ENCODE data around the gene ELAVL1.
"Not testable (repeated sequence)": the region's sequence is repeated elsewhere in the genome, so short reads cannot be mapped to it uniquely, and the experiment has no call there.

The ELAVL1 gene

GRCh38 chr19:8005534-8006256 is at the start of gene ELAVL1:
Gene ELAVL1, minus strand, starts transcription at chr19:8005641. Its CDS starts 13,826 bp downstream, at chr19:7991815.
- peak; percentile 93 for DNase-seq

- no peak for DNase-seq
These were observed 48.7 kb upstream of the ELAVL1 start for GRCh38 chr19:8054169-8054568.

- no peak for DNase-seq
These were observed 47.0 kb upstream of the ELAVL1 start, which contains the start of gene CCL25 for GRCh38 chr19:8052464-8052859. Gene CCL25, plus strand, starts transcription at chr19:8052760. Its CDS starts 290 bp downstream, at chr19:8053050.

DNA sequence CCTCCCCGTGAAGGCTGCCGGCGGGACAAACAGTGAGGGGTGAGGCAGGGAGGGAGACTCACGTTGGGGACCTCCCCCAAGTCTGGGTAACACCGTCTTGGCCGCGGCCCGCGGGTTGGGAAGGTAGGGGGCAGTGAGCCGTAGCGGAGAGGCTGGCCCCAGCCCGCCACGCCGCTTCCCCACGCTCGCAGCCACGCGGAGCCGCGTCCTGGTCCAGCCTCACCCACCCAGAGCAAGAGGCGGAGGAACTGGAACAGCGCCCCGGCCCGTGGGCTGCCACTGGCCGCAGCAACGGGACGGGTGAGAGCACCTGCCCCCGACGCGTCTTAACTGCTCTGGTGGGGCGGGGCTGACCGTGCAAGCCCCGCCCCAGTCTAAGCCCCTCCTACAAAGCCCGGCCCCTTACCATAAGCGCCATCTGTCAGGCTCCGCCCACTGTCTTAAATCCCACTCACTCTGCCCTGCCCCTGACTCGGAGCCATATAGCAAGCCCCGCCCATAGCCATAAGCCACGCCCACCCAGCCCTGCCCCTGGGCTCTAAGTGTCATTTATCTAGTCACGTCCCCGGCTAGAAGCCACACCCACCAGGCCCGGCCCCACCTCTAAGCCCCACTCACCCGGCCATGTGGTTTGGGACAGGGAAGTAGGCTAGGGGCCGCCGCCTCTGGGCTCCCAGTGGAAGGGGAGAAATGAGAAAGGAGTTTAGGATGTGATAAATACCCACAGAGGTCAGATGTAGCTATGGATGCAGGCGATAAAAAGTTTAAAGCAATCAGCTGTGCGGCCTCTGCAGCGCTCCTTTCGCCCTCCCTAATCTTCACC is 45.0 kb upstream of the ELAVL1 start:
- DNase-seq: peak; percentile 95

- DNase-seq: no peak
These were observed 41.2 kb upstream of the ELAVL1 start for GRCh38 chr19:8046569-8047165.

- no peak for DNase-seq
These were observed 40.6 kb upstream of the ELAVL1 start for GRCh38 chr19:8045872-8046568.

- DNase-seq: no peak
These were observed 38.6 kb upstream of the ELAVL1 start for GRCh38 chr19:8044018-8044417.

GRCh38 chr19:8042900-8043299 is 37.5 kb upstream of the ELAVL1 start:
- no peak for DNase-seq

DNA sequence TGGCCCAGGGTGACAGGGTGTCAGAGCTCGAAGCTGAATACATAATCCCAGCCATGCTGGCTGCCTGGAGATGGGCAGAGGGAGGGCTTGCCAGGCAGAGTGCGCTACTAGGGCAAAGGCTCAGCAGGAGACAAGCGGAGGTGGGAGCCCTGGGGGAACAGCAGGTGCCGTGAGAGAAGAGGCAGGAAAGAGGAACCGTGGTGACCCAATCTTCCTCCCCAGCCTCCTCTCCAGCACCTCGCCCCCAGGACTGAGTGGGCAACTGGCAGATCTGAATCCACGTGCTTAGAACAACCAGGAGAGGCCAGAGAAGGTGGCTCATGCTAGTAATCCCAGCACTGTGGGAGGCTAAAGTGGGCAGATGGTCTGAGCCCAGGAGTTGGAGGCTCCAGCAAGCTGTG is 36.1 kb upstream of the ELAVL1 start:
- DNase-seq: no peak

DNA sequence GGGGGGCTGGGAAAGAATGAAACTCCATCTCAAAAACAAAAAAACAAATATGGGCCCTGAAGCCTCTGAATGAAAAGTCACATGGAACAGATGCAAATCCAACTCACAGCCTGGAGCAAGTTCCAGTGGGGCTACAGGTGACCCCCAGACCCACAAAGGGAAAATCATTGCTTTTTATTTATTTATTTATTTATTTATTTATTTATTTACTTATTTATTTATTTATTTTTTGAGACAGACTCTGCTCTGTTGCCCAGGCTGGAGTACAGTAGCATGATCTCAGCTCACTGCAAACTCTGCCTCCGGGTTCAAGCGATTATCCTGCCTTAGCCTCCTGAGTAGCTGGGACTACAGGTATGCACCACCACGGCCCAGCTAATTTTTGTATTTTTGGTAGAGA is 33.8 kb upstream of the ELAVL1 start:
- no peak for DNase-seq

GRCh38 chr19:8038815-8039214 is 33.4 kb upstream of the ELAVL1 start:
- DNase-seq: no peak

DNA sequence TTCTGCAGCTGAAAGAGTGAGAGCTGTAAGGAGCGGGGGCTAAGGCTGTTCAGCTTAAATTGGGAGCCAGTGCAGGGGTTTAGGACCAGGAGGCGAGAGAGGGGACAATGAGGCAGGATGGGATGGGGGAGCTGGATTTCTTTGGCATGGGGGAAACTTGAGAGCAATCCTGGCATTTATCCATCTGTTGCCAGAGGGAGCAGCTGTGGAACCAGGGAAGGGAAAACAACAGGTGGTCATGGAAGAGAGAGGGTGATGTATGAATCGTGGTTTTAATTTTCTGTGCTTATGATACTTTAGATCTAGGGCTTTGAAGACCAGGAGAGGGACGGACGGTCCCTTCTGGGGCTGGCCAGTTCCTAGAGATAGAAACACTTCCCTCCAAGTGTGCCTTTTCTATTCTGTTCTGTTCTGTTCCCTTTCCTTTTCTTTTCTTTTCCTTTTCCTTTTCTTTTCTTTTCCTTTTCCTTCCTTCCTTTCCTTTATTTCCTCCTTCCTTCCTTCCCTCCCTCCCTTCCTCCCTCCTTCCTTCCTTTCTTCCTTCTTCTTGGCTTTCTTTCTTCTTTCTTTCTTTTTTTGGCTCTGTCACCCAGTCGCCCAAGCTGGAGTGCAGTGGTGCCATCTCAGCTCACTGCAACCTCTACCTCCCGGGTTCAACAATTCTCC is 31.1 kb upstream of the ELAVL1 start:
- DNase-seq: no peak

GRCh38 chr19:8034178-8034525 is 28.7 kb upstream of the ELAVL1 start:
- DNase-seq: no peak

DNA sequence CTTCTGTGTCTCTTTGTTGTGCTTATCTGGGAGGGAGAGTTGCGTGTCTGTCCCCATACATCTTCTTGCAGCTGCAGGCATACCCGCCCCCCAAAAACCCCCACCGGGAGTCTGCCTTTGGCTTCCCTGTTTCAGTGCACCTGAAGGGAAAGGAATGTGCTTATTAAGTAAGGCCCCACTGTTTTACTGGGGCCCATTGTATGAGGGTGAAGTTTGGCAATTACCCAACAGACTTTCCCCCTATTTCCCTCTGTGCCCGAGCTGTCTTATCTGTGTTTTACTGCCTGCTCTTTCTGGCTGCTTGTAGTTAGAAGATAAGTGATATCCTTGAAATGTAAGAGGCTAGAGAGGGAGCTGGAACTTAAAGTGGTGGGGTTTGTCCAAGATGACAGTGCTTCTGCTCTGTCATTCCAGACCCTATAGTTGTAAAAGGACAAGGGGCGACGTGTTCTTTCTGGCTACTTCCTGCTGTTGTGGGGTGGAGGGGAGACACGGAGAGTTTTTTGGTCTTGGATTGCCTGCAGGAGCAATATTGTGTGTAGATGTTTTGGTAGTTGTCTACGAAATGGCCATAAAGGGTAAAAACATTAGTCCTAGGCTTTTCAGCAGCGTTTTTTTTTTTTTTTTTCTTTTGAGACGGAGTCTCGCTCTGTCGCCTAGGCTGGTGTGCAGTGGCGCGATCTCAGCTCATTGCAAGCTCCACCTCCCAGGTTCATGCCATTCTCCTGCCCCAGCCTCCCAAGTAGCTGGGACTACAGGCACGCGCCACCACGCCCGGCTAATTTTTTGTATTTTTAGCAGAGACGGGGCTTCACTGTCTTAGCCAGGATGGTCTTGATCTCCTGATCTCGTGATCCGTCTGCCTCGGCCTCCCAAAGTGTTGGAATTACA is 28.1 kb upstream of the ELAVL1 start:
- not testable (repeated sequence) for DNase-seq

GRCh38 chr19:8030960-8031359 is 25.5 kb upstream of the ELAVL1 start:
- DNase-seq: no peak

- no peak for DNase-seq
These were observed 23.6 kb upstream of the ELAVL1 start for GRCh38 chr19:8028951-8029491.

DNA sequence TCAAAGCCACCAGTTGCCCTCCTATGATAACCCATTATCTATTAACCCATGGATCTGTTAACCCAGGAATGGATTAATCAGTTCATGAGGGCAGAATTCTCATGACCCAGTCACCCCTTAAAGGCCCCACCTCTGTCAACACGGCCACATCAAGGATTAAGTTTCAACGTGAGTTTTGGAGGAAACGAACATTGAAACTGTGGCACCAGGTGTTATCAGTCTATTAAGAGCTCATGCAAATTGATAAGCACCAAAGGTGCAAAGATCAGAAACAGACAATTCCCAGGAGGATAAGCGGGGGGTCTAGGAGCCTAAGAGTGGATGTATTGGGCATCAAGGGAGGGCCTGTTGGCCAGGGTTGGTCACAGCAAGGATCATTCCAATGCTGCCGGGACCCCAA is 19.9 kb upstream of the ELAVL1 start:
- no peak for DNase-seq

- DNase-seq: not testable (repeated sequence)
These were observed 18.8 kb upstream of the ELAVL1 start for GRCh38 chr19:8024256-8024655.

DNA sequence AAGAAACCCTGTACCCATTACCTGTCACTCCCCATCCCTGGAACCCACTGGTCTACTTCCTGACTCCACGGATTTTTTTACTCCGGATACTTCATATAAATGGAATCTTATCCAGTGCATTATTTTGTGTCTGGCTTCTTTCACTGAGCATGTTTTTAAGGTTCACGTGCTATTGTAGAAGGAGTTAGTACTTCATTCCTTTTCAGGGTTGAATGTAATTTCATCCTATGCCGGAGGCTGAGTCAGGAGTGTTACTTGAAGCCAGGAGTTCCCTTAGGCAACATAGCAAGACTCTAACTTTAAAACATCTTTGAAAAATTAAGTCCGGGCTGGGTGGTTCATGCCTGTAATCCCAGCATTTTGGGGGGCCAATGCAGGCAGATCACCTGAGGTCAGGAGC is 17.9 kb upstream of the ELAVL1 start:
- no peak for DNase-seq

DNA sequence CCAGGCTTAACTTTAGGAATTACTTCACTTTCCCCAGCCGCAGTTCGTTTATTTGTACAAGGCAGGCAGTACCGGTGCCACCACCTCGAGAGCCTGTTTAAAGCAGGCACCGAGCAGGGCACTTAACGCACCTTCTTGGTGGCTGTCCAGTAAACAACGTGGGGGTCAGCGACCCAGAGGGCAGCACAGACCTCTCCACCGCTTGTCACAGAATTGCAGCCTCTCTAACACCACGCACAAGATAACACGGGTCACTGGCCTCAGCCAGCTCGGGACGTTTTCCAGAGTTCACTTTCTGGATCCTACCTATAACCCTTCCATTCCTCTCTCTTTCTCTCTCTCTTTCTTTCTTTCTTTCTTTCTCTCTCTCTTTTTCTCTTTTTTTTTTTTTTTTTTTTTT is 16.8 kb upstream of the ELAVL1 start:
- no peak for DNase-seq

DNA sequence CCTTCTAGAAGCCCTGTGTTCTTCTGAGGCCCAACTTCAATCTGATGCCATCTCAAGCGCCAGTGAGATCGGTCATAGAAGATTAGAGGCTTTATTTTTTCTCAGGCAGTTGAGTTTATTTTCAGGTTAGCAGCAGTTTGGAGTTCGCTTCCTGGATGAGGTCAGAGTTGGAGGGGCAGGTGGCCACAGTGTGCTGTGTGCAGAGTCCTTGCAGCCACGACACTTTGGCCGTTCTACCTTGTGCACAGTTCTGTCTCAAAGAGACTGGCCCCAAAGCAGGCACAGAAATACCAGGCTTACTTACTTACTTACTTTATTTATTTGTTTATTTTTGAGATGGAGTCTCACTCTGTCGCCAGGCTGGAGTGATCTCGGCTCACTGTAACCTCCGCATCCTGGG is 15.9 kb upstream of the ELAVL1 start:
- no peak for DNase-seq
